HepG2 (cell line): ENCODE results near the gene FAM228B. TPM values are rescaled to one million over a fixed set of nuclear protein-coding genes. Genes with fewer than 3 reads are reported as not detected.

Source experiments
- ARNT2 ChIP-seq: sonication (generic); formaldehyde crosslinking; IDR thresholded peaks from 2 replicates; pipeline ENCODE4 v1.8.0; 2022; ENCODE audit warnings: mild to moderate bottlenecking, low read depth, missing genetic modification reagents, moderate library complexity
- BRCA1 ChIP-seq: sonication (generic); formaldehyde crosslinking; IDR thresholded peaks from 2 replicates; pipeline ENCODE4 v1.4.0; 2020; ENCODE audit warnings: missing genetic modification reagents
- CENPT ChIP-seq: sonication (generic); formaldehyde crosslinking; IDR thresholded peaks from 2 replicates; pipeline ENCODE4 v1.8.0; 2022; ENCODE audit warnings: low read depth, mild to moderate bottlenecking, moderate library complexity, missing genetic modification reagents
- DR1 ChIP-seq: sonication (generic); formaldehyde crosslinking; IDR thresholded peaks from 2 replicates; pipeline ENCODE4 v1.8.0; 2021; ENCODE audit warnings: mild to moderate bottlenecking, missing genetic modification reagents, inconsistent platforms
- FOXC1 ChIP-seq: sonication (generic); formaldehyde crosslinking; IDR thresholded peaks from 2 replicates; pipeline ENCODE4 v1.8.0; 2022; ENCODE audit warnings: mild to moderate bottlenecking, missing genetic modification reagents, borderline replicate concordance
- HDAC2 ChIP-seq: sonication (generic); formaldehyde crosslinking; IDR thresholded peaks from 2 replicates; pipeline ENCODE4 v1.4.0; 2020; ENCODE audit warnings: missing genetic modification reagents
- IRF9 ChIP-seq: sonication (generic); formaldehyde crosslinking; IDR thresholded peaks from 2 replicates; pipeline ENCODE4 v1.8.0; 2022; ENCODE audit warnings: missing genetic modification reagents, mild to moderate bottlenecking, borderline replicate concordance
- ISL2 ChIP-seq: sonication (generic); formaldehyde crosslinking; IDR thresholded peaks from 2 replicates; pipeline ENCODE4 v1.5.0; 2020; ENCODE audit warnings: missing genetic modification reagents
- PHF21A ChIP-seq: sonication (generic); formaldehyde crosslinking; IDR thresholded peaks from 2 replicates; pipeline ENCODE4 v1.5.0; 2020; ENCODE audit warnings: mild to moderate bottlenecking, missing genetic modification reagents
- PRDM10 ChIP-seq: sonication (generic); formaldehyde crosslinking; IDR thresholded peaks from 2 replicates; pipeline ENCODE4 v1.4.0; 2020; ENCODE audit warnings: low read depth, missing genetic modification reagents
- SALL2 ChIP-seq: sonication (generic); formaldehyde crosslinking; IDR thresholded peaks from 2 replicates; pipeline ENCODE4 v1.8.1; 2023; ENCODE audit warnings: mild to moderate bottlenecking, missing genetic modification reagents, inconsistent platforms
- THAP8 ChIP-seq: sonication (generic); formaldehyde crosslinking; IDR thresholded peaks from 2 replicates; pipeline ENCODE4 v1.5.1; 2020; ENCODE audit warnings: missing genetic modification reagents, mild to moderate bottlenecking, borderline replicate concordance
- ZBTB1 ChIP-seq: sonication (generic); formaldehyde crosslinking; IDR thresholded peaks from 2 replicates; pipeline ENCODE4 v1.4.0; 2020; ENCODE audit warnings: missing genetic modification reagents, borderline replicate concordance
- ZNF142 ChIP-seq: sonication (generic); formaldehyde crosslinking; IDR thresholded peaks from 2 replicates; pipeline ENCODE4 v1.4.0; 2020; ENCODE audit warnings: missing genetic modification reagents
- ZNF160 ChIP-seq: sonication (generic); formaldehyde crosslinking; IDR thresholded peaks from 2 replicates; pipeline ENCODE4 v1.8.0; 2022; ENCODE audit warnings: mild to moderate bottlenecking, inconsistent platforms, missing genetic modification reagents
- polyA plus RNA-seq, 8 experiments: library from polyadenylated mRNA; depleted of rRNA in 3 of 8; stranded (reverse) in 7 of 8; unstranded in 1 of 8; fragments of >200 nt; fragmentation: Illumina TruSeq in 4 of 8; extraction: Trizol in 4 of 8; gene quantifications; 2 replicates each; pipeline versions ENCODE4 v1.2.1 to v1.2.3, GENCODE V29; 2011 to 2016; ENCODE audit warnings: low read depth in 4 of 8, missing spikeins in 1 of 8, mixed read lengths in 1 of 8; ENCODE audit not compliant: insufficient read depth in 1 of 8
- total RNA-seq, 5 experiments: library from RNA; depleted of rRNA; stranded (reverse); fragments of >200 nt; fragmentation: Illumina TruSeq; extraction: Trizol; gene quantifications; 2 replicates each; pipeline ENCODE4 v1.2.3, GENCODE V29; 2016; ENCODE audit warnings: low read depth in 1 of 5

Gene FAM228B
- total and polyA plus RNA-seq, 2 of the 13 experiments (the other 11 are each of a cell fraction or from before 2014, with no cell fraction given), result 0.79 to 1.1 TPM

GRCh38 chr2:24084386-24085199 lies 38.7 kb upstream of the FAM228B start, which contains the start of gene TP53I3 (continued):
- TF ChIP-seq BRCA1 (CRISPR knock-in tag) (peak; percentile 31; the same call in 1 of the 2 replicates), SALL2 (CRISPR knock-in tag) (no peak; the same call in none of the 2 replicates), ARNT2 (CRISPR knock-in tag) (peak; percentile 84), THAP8 (CRISPR knock-in tag) (peak; percentile 82; the same call in 1 of the 2 replicates), PRDM10 (peak; percentile 95), ZNF142 (no peak; the same call in 1 of the 2 replicates), CENPT (no peak; the same call in 1 of the 2 replicates), ZNF160 (CRISPR knock-in tag) (peak; percentile 39; the same call in 1 of the 2 replicates), DR1 (CRISPR knock-in tag) (no peak), FOXC1 (CRISPR knock-in tag) (peak; percentile 28; the same call in 1 of the 2 replicates), PHF21A (CRISPR knock-in tag) (peak; percentile 93), ISL2 (CRISPR knock-in tag) (peak; percentile 70), IRF9 (no peak; the same call in 1 of the 2 replicates), HDAC2 (CRISPR knock-in tag) (peak; percentile 44), ZBTB1 (CRISPR knock-in tag) (0 out of 2 replicates have a peak, but pooled peaks have one; percentile 10)
